ENCODE data around the gene PROKR1.
A peak's percentile ranks its signal among the peaks of the same experiment; 100 is the strongest.
"Not testable (repeated sequence)": the region's sequence is repeated elsewhere in the genome, so short reads cannot be mapped to it uniquely, and the experiment has no call there.

Gene PROKR1

DNA sequence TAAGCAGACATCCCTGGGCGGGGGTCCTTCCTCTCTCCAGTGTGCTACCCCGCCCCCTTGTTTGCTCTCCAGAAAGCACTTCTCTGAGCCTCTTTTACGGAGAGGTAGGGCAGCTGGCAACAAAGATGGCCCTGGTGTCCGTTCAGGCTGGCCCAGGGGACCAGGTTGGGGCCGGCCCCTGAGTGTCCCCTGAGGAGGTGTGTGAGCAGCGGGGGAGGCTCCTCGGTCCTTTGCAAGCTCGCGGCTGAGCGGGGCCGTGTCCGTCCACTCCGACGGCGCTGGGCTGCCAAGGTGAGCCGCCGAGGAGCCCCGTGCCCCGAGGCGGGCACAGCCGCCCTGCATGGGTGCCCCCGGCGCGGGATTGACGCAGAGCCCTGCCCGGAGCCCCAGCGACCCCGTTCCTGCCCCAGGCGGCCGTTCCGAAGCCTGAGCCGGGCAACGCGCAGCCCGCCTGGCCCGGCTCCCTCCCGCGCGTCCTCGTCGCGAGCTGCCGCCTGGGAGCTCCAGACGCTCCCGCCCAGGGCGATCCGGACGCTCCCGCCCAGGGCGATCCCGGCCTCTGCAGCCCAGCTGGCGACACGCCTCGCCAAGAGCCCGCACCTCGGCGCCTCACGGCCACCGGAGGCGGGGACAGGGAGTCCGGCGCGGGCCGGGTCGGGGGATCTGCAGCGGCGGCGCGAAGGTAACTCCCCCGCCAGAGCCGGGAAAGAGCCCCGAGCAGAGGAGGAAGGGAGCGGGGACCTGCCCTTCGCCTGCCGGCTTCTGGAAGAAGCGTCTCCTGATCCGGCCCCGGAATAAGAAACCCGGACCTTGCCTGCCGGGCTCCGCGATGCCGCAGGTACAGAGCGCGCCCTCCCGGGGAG is at the start of gene PROKR1:
TSS of gene PROKR1 (plus strand) at position 569 of the 863 bp plus-strand sequence. CDS start 2,243 bp downstream, outside the sequence.
- no peak for FAIRE-seq

DNA sequence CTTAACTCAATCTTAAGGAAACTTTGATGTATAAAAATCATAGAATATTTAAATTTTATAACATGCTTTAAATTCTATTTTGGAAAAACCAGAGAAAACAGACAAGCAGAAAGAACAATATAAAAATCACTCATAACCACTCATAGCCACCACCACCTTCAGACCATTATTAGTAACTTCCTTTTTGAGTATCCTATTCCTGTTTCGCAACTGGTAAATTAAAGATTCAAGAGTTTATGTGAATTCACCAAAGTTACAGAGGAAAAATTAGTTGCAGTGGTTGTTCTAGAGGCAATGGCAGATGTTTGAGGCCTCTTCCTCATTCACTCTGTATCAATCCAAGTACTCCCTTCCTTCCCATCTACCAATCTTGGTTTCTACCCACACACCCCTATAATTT is 49.3 kb upstream of the PROKR1 start:
- no peak for FAIRE-seq

DNA sequence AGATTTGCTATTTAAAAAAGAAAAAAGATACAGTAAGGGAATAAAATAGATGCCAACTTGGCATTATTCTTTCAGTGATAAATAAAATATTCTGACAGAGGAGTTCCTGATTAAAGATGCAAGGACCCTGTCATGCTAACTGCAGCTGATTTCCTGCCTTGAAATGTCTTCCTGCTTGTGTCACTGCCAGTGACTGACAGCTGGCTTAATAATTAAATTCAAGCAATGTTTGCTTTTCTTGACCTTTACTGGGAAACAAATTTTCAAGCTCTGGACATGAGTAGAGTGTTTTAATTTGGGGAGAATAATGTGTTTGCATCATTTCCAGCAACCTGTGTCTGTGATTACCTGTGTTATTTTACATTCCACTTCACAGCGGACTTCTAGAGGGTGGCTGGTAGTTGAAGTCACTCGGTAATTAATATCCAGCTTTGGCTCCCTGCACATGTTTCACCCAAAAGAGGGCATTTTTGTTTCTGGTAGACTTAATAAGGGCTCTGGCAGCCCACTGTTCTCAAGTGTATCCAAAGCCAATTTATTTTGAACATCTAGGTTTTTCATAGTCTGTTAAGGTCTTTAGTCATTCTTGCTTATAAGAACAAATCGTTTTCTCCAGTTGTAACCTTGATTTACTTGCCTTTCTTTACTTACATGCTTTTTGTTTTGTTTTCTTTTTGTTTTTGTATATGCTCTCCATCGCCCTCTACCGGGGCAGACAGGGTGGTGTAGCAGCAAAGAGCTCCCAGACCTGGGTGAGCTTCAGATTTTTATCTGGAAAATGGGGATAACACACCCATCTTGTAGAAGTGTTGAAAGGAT is 48.5 kb upstream of the PROKR1 start:
- FAIRE-seq: peak; percentile 84

DNA sequence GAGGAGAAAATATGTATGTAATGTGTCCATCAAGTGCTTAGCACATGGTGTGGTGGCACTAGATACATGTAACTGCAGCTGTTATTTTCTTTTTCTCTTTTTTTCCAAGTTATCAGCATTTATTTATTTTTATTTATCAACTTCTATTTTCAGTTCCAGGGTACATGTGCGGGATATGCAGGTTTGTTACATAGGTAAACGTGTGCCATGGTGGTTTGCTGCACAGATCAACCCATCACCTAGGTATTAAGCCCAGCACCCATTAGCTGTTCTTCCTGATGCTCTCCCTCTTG is 47.9 kb upstream of the PROKR1 start:
- not testable (repeated sequence) for FAIRE-seq

DNA sequence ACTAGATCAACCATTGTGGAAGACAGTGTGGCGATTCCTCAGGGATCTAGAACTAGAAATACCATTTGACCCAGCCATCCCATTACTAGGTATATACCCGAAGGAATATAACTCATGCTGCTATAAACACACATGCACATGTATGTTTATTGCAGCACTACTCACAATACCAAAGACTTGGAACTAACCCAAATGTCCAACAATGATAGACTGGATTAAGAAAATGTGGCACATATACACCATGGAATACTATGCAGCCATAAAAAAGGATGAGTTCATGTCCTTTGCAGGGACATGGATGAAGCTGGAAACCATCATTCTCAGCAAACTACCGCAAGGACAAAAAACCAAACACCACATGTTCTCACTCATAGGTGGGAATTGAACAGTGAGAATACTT is 42.9 kb upstream of the PROKR1 start:
- not testable (repeated sequence) for FAIRE-seq

DNA sequence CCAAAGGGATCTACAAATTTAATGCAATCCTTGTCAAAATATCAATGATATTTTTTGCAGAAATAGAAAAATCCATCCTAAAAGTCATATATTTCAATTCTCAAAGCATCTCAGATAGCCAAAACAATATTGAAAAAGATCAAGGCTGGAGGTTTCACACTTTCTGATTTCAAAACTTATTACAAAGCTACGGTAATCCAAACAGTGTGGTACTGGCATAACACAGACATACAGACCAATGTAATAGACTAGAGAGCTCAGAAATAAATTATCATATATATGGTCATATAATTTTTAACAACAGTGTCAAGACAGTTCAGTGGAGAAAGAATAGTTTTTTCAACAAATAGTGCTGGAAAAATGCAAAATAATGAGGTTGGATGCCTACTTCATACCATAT is 40.3 kb upstream of the PROKR1 start:
- no peak for FAIRE-seq

DNA sequence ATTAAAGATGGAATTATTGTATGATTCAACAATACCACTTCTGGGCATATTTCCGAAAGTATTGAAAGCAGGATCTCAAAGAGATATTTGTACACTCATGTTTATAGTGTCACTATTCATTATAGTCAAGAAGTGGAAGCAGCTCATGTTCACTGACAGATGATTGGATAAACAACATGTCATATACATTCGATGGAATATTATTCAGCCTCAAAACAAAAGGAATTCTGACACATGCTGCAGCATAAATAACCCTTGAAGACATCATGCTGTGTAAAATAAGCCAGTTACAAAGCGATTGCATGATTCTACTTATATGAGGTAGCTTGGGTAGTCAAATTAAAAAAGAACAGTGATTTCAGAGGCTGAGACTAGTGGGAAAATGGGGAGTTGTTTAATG is 39.3 kb upstream of the PROKR1 start:
- no peak for FAIRE-seq

DNA sequence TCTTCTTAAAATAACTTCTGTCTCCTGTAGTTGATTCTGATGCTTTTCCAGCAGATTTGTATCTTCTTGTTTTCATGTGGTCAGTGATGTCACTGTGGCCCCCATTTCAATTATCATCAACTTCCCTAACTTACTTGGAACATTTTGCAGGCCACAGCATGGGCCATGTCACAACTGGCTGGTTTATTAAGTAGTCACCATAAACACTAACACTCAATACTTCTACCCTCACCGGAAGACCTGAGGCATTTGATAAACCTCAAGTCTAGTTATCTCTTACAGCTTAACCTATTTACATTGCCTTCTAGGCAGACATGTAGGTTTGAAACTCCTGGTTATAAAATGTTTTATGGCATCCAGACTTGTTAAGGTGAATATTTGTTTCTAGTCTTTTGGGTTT is 37.4 kb upstream of the PROKR1 start:
- no peak for FAIRE-seq

DNA sequence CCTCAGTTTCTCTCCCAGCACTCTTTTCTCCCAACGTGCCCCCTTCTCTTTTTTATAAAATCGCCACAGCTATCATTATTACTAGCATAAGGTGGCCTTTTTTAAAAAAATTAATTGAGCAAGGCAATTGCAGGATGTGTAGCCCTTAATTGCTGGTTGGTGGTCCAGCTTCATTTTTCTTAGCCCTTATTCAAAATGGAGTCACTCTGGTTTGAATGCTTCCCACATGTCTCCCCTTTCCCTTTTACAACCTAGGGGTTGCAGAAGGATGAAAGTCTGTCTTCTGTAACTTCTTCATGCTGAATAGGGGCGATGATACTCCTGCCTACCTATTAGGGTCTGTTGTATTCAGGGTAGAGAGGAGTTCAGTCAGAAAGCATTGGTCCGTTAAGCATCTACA is 36.6 kb upstream of the PROKR1 start:
- FAIRE-seq: no peak

DNA sequence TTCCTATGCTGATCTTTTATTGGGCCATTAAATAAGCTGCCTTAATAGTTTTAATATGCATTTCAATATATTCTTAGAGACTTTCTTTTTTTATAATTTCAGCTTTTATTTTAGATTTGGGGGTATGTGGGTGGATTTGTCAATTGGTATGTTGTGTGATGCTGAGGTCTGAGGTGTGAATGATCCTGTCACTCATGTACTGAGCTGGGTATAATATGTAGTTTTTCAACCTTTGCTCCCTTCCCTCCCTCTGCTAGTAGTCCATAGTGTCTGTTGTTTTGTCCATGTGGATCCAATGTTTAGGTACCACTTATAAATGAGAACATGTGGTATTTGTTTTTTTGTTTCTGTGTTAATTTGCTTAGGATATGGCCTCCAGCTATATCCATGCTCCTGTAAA is 35.5 kb upstream of the PROKR1 start:
- no peak for FAIRE-seq

DNA sequence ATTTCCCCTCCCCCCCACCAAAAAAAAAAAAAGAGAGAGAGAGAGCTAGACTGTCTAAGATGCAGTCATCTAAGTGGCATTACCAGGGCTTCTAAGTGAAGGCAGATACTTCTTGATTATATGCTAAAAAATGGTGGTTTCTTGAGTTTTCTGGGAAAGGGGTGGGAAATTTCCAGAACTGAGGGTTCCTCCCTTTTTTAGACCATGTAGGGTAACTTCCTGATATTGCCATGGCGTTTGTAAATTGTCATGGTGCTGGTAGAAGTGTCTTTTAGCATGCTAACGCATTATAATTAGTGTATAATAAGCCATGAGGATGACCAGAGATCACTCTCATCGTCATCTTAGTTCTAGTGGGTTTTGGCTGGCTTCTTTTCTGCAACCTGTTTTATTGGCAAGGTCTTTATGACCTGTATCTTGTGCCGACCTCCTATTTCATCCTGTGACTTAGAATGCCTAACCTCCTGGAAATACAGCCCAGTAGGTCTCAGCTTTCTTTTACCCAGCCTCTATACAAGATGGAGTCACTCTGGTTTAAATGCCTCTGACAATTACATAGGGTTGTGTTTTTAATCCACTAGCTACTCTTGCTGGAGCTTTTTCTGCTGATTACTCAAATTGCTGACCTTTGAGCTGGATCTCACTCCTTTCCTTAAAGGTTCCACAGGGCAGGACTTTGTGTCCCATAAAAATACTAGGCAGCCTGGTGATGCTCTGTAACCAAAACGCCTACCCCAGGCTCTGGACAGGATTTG is 30.4 kb upstream of the PROKR1 start:
- FAIRE-seq: no peak

DNA sequence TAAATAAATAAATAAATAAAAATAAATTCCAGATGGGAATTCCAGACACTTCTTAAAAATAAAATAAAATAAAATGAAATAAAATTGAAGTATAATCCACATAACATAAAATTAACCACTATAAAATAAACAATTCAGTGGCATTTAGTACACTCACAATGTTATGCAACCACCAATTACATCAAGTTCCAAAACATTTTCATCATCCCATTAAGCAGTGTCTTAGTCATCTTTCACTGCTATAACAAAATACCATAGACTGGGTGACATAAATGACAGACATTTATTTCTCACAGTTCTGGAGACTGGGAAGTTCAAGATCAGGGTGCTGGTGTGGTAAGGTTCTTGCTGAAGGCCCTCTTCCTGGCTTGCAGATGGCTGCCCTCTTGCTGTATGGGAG is 22.6 kb upstream of the PROKR1 start:
- FAIRE-seq: no peak

DNA sequence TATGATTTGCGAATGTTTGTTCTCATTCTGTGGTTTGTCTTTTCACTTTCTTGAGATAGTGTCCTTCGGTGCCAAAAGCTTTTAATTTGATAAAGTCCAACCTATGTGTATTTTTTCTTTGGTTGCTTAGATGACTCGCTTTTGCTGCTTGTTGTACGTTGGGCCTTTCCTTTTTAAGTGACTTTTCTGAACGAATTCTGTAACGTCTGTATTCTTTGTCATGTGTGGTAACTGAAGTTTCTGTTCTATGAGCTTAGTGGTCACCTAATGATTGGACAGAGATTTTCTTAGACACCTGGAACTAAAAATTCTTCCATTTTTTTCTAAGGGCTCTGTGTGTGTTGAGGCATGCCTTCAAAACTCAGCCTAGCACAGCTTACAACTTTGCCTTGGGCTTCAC is 19.6 kb upstream of the PROKR1 start:
- FAIRE-seq: no peak

DNA sequence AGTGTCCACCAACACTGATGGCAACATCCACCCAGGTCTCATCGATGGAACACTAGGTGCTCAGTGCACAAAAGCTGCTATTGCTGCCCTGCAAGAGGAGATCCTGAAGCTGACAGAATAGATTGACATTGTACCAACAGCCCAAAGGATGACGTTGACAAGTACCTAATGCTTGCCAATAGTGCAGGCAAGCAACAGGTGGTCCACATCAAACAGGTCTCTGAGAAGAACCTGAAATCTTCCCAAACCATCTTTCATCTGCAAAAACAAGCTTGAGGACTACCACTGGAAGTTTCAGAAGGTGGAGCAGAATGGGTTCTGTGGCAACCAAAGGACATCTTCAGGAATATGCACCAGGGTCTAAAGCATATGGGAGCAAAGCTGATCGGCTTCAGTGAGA is 15.8 kb upstream of the PROKR1 start:
- FAIRE-seq: no peak

DNA sequence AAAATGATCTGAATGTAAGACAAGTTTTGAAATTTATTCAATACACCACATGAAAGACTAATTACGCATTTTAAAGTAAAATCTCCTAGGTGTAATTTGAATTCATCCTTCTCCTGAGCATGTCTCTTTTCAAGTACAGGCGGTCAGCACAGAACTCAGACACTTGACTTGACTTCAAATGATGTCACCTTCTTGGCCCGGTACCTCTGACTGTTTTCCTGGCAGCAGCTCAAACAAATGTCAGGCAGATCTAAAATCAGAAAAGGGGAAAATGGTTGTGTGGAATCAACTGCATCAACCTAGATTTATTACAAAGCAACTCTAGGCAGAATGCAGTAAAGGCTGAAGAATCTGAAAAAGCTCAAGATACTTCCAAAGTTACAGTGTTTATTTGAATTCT is 11.4 kb upstream of the PROKR1 start:
- no peak for FAIRE-seq

DNA sequence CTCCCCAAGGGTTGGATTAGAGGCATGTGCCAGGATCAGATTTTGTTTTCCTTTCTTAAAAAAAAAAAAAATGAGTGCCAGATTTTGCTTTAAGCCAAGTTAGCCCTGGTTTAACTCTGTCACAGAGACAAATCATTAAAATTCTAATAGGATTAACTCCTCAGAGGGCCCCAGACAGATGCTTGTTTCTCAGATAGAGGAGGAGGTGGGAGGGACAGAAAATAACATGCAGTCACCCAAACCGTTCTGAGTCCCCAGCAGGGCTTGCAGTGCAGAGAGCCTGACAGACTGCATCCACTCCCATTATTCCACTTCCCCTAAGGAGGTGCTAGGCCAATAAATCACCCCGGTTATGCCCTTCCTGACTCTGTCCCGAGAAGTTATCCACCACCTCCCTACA is 6.3 kb upstream of the PROKR1 start:
- no peak for FAIRE-seq

DNA sequence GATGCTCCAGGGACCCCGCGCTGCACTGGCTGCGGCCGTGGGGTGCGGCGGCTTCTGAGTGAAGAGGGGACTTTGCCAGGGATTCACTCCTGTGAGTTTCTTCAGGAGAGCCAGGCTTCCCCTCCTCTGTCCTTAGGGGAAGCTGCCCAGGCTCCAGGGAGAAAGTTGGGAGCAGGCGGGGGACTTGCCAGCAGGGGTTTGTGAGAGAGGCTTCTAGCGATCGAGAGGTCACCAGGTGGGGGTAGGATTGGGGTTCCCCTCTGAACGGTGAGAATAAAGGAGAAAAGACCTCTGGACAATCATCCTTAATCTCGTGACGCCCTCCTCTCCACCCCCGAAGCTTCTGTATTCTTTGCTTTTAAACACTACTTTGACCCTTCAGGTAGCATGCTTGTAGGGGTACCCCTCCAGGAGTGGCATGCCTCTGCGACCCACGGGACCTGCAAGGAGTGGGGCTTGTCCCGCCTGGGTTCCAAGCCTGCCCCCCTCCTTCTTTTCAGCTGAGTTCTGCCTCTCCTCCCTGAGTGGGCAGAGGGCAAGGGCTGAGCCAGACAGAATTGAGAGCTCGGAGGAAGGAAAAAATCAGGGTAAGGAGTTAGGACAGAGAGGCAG is 601 bp downstream of the PROKR1 start:
- FAIRE-seq: no peak

DNA sequence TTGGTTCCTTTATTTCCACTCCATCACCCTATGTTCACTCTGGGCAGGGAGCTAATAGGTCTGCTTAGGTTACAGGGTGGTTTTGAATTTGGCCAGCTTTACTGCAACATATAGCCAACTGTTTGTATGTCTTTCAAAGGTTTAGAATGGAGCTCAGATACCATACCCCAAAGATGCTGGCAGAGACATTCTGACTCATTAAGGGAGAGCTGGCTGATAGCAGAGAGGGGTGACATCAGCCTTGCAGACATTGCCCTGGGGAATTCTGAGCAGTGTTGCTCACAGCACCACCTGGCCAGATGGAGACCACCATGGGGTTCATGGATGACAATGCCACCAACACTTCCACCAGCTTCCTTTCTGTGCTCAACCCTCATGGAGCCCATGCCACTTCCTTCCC is 2.1 kb downstream of the PROKR1 start:
- FAIRE-seq: no peak

DNA sequence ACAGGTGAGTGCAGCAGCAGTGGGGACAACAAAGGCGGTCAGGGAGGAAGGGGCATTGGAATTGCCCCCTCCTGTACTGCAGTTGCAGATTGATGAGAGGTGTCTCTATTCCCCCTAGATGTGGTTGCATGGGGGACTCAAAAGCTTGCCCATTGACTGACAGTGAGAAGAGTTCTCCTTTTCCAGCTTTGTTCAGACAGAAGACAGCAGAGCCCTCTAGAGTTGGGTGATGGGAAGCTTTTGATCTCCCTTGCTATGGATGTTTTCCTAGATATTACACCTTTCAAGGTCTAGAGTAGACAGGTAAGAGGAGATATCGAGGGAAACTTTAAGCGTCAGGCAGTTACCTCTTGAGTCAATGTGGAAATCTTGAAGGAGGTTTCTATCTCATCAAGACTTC is 2.9 kb downstream of the PROKR1 start:
- no peak for FAIRE-seq

DNA sequence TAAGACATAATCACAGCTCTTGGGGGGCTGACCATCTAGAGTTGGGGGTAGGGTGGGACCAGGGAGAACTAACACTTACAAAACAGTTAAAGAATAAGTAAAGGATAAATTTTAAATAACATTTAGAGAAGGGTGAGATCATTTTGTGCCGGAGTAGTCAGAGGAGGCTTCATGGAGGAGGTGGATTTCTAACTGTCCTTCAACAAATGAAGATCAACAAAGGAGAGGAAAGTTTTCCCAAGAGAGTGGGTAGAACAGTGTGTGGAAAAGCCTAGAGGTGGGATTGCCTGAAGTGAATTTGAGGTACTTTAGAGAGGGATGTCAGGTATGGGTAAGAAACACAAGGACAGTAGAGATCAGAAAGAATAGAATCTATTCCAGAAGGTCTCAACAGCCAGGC is 7.3 kb downstream of the PROKR1 start:
- no peak for FAIRE-seq

DNA sequence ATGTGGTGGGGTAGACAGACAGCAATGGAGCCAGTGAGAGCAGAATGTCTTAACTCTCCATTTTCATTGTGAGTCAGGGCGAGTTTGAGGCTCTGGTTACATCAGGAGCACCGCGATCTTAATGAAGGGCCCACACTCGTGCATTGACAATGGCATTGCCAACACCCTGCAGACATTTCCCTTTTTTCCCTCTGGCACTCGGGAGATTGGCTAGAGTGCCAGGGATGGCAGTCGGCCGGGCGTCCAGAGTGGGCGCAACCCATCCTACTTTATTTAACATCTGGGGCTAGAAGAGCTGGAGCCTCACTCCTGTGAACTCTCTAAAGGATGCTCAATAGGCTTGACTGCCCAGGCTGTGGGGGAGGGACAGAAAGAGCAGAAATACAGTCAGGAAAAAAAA is 9.7 kb downstream of the PROKR1 start:
- FAIRE-seq: no peak

DNA sequence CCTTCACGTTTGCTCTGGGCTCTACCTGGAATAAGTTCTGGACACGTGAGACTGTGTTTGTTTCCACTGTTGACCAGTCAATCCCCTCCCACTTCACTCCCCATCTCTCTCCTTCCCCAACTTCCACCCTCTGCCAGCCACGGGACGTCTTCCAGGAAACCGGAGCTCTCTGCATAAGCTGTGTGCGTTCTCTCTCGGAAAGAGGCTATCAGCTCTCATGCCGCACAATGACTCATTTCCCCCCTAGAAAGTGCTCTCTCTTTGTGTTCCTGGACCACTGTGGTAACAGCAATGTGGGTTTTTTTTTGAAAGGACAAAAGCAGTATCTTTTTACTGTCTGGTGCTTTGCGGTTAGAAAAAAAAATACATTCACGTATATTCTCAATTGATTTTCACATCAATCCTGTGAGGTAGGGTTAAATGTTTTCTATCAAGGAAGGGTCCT is 10.2 kb downstream of the PROKR1 start:
- FAIRE-seq: no peak

DNA sequence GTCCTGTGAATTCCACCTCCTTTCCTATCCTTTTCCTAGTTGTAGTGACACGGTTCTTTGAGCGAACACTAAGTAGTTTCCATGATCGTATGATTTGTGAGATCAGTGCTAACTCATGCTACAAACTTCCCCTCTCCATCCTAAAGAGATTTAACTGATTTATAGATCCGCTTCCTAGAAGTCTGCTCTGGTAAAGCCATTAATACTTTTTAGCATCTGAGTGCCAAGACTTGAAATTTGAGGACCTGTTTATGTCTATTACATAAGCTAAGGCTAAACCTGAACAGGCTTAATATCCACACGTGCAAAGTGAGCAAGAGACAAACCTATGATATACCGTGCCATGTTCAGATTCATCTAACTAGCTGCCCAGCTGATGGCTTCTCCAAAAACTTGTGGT is 14.9 kb downstream of the PROKR1 start:
- no peak for FAIRE-seq
